Measurements from ENCODE around the gene SPATA6. TPM values are rescaled to one million over a fixed set of nuclear protein-coding genes. Genes with fewer than 3 reads are reported as not detected.

Gene SPATA6
- total and polyA plus RNA-seq, 2 of the 8 experiments (the other 6 are each of a cell fraction or from before 2014, with no cell fraction given) = 2.4 to 17.2 TPM

- H2BK120ac ChIP-seq (replicated peaks; ENCODE audit: low read depth, low read length) = no peak overlapping the region
- H3K36me3 ChIP-seq (ENCODE audit: control insufficient read depth in 2 of 4, insufficient read depth in 4 of 4, low read length in 3 of 4) = no peaks in the 10 kb centered on the region
- no peak overlapping the region for H3K4ac ChIP-seq (replicated peaks; ENCODE audit: insufficient read length, low read depth, low read length)
- H3K79me2 ChIP-seq (ENCODE audit: control insufficient read depth in 1 of 2, insufficient read depth in 2 of 2, low read length in 2 of 2) = no peaks in the 10 kb centered on the region
- no peak for FAIRE-seq
- no peak overlapping the region for H4K5ac ChIP-seq (ENCODE audit: insufficient read length, low read depth, low read length)
- no peak overlapping the region for H4K91ac ChIP-seq (replicated peaks; ENCODE audit: insufficient read length, low read length)
- H2BK20ac ChIP-seq (ENCODE audit: low read length) = no peak overlapping the region
- no peaks in the 10 kb centered on the region for H3K4me1 ChIP-seq (replicated peaks in 1 of 4; ENCODE audit: control insufficient read depth in 3 of 4, insufficient read depth in 4 of 4, low read length in 3 of 4)
- POLR2A ChIA-PET (ENCODE audit: partially characterized antibody) = no interaction called here
- no peaks in the 10 kb centered on the region for H3K9me3 ChIP-seq (ENCODE audit: insufficient read depth in 2 of 2, low read depth in 1 of 2, low read length in 1 of 2)
- H3K18ac ChIP-seq (ENCODE audit: extremely low read depth, low read length) = no peak overlapping the region
- TF ChIP-seq GTF2F1 (IDR thresholded peaks at IDR 0.05; ENCODE audit: borderline replicate concordance, low read depth, low read length) = no peak
- TF ChIP-seq CEBPB (IDR thresholded peaks at IDR 0.05; ENCODE audit: low read depth, low read length) = peak; percentile 86; the same call in 1 of the 2 replicates
- H3K56ac ChIP-seq (replicated peaks; ENCODE audit: insufficient read length, low read depth, low read length) = no peak overlapping the region
- CTCF ChIA-PET (ENCODE audit: partially characterized antibody) = no interaction called here
- no peaks in the 10 kb centered on the region for H3K79me1 ChIP-seq (ENCODE audit: low read depth, low read length)
- no peak overlapping the region for H3K23ac ChIP-seq (ENCODE audit: insufficient read length)
- no peak overlapping the region for H2BK12ac ChIP-seq (ENCODE audit: low read depth, low read length)
- no peak overlapping the region for H3K14ac ChIP-seq (ENCODE audit: insufficient read length)
- H3K27ac ChIP-seq (ENCODE audit: low read depth, low read length) = no peak overlapping the region
- no peaks in the 10 kb centered on the region for H3K27me3 ChIP-seq (replicated peaks in 1 of 4; ENCODE audit: control insufficient read depth in 3 of 4, extremely low read depth in 1 of 4, insufficient read depth in 3 of 4, low read length in 3 of 4)
- H3K9ac ChIP-seq (replicated peaks in 1 of 4; ENCODE audit: extremely low read depth in 1 of 4, low read depth in 3 of 4, low read length in 3 of 4) = no peak overlapping the region
- no peak overlapping the region for H2BK5ac ChIP-seq (ENCODE audit: low read depth, low read length)
- no peak overlapping the region for H3K4me3 ChIP-seq (ENCODE audit: extremely low read depth in 1 of 4, insufficient read depth in 2 of 4, low read depth in 3 of 4, low read length in 4 of 4)
- no peaks in the 10 kb centered on the region for H4K20me1 ChIP-seq (replicated peaks in 1 of 2; ENCODE audit: control insufficient read depth in 1 of 2, insufficient read depth in 2 of 2, low read length in 2 of 2)
- H4K8ac ChIP-seq (ENCODE audit: extremely low read depth, insufficient read depth, low read length) = no peak overlapping the region
- no peak overlapping the region for H3K4me2 ChIP-seq (ENCODE audit: insufficient read depth in 1 of 2, low read depth in 2 of 2, low read length in 2 of 2)
- H2AK5ac ChIP-seq (ENCODE audit: low read depth, low read length) = no peak overlapping the region
- no peaks in the 10 kb centered on the region; the same call in 1 of the 2 replicates for H3K23me2 ChIP-seq (ENCODE audit: low read depth, low read length)
- H2BK15ac ChIP-seq (ENCODE audit: low read length) = no peak overlapping the region
- no peak for DNase-seq (ENCODE audit: low read depth in 1 of 2, low spot score in 2 of 2)
- 93% methylated on average over 7 of the region's 7 CpGs; no CpG with 5 or more reads in 1 of the 2 experiments for WGBS, 2 experiments (ENCODE audit: extremely low coverage in 1 of 2, insufficient coverage in 1 of 2, insufficient read length in 1 of 2, insufficient replicate concordance in 2 of 2, low coverage in 1 of 2, low lambda C conversion rate in 2 of 2, missing lambda C conversion rate in 1 of 2)
- H2AFZ ChIP-seq (ENCODE audit: low read length) = no peak overlapping the region
Observed at GRCh38 chr1:48362901-48363300, 109.1 kb downstream of the SPATA6 start.

Measured in H1 (cell line).